Skeletal muscle satellite cell (primary cell): Measurements from ENCODE around the gene CRHR2.

ENCODE experiments used
- H3K27me3 ChIP-seq: 2 replicates; pipeline ENCODE4 v1.7.0; 2013; ENCODE audit warnings: low read length; ENCODE audit not compliant: control insufficient read depth, insufficient read depth
- H3K36me3 ChIP-seq: 2 replicates; pipeline ENCODE4 v1.7.0; 2013; ENCODE audit warnings: mild to moderate bottlenecking, control low read depth, low read length; ENCODE audit not compliant: insufficient read depth
- H3K4me1 ChIP-seq: 2 replicates; pipeline ENCODE4 v1.7.0; 2013; ENCODE audit warnings: low read length; ENCODE audit not compliant: control insufficient read depth, insufficient read depth
- H3K4me2 ChIP-seq: 2 replicates; pipeline ENCODE4 v1.7.0; 2013; ENCODE audit warnings: mild to moderate bottlenecking, low read length
- H3K4me3 ChIP-seq: 2 replicates; pipeline ENCODE4 v1.7.0; 2013; ENCODE audit warnings: low read length
- H3K9ac ChIP-seq: 2 replicates; pipeline ENCODE4 v1.7.0; 2013; ENCODE audit warnings: mild to moderate bottlenecking, low read depth, low read length, moderate library complexity
- H3K9me3 ChIP-seq: replicated peaks from 2 replicates; pipeline ENCODE4 v1.7.0; 2013; ENCODE audit warnings: mild to moderate bottlenecking, control low read depth, low read length

CRHR2 gene

DNA sequence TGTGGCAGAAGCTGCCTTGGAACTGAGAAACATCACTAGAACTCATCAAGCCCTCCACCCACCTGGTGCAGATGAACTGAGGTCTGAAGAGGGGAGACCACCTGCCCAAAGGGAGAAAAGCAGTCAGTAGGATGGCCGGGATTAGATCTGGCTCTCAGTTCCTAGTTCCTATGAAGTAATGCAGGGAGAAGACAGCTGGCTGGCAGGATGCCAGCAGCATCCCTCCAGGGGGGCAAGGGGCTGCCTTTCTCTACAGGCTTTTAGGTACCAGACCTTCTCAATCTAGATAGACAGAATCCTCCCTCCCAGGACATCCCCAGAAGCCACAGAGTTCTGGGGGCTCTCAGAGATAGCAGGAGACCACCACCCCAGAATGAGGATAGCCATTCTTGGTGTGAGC, 7.8 kb downstream of the CRHR2 start:
- H3K4me2 ChIP-seq: no peak overlapping the region
- H3K36me3 ChIP-seq: no peaks in the 10 kb centered on the region
- no peaks in the 10 kb centered on the region for H3K4me1 ChIP-seq
- H3K27me3 ChIP-seq: peaks cover 61% of the 10 kb centered on the region
- H3K9me3 ChIP-seq: no peaks in the 10 kb centered on the region
- H3K4me3 ChIP-seq: no peak overlapping the region
- no peak overlapping the region for H3K9ac ChIP-seq

DNA sequence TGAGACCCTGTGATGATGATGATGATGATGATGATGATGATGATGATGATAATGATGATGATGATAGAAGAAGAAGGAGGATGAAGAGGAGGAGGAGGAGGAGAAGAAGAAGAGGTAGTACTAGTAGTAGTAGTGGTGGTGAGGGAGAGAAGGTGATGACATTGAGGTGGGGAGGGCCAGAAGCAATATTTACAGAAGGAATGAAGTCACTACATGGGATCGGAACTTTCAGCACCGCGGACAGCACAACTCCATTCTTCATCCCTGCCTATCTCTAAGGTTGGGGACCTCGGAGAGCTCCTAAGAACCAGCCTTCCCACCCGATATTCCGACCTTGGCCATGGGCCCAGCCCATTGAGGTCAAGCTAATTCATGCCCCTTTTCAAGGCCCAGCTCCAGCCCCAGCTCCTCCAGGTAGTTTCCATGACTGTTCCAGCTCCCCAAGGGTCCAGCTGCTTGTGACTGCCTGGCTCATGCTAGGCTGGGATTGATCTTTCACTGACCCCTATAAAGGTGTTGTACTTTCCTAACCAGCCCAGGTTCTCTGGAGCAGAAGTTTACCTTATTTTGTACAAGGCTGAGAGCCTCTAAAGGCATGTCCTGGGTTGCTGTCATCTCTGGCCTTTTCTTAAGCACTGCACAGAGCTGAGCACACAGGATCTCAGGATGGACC, 10.3 kb downstream of the CRHR2 start:
- Histone ChIP-seq H3K9ac (no peak overlapping the region), H3K27me3 (peaks cover 42% of the 10 kb centered on the region), H3K9me3 (no peaks in the 10 kb centered on the region), H3K4me1 (no peaks in the 10 kb centered on the region), H3K4me2 (no peak overlapping the region), H3K36me3 (no peaks in the 10 kb centered on the region), H3K4me3 (no peak overlapping the region)

DNA sequence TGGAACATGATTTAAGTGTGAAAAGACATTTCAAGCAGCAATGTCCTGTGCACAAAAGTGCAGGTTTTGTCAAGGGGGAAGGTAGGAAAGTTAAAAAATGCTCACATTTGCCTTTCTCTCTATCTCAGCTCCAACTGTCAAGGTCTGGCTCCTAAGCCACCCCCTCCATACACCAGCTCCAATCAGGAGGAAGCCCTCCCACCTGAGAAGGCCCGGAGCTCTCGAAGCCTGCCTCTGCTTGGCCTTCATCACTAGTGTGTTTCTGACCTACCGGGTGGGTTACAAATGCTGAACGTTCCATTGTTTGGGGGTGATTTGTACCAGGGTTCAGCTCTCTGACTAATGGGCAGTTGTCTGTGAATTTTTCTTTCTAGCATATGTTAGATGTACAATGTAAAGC, 14.2 kb downstream of the CRHR2 start:
- Histone ChIP-seq H3K4me2 (no peak overlapping the region), H3K4me3 (no peak overlapping the region), H3K36me3 (no peaks in the 10 kb centered on the region), H3K27me3 (peaks cover 35% of the 10 kb centered on the region), H3K9me3 (no peaks in the 10 kb centered on the region), H3K9ac (no peak overlapping the region), H3K4me1 (no peaks in the 10 kb centered on the region)

DNA sequence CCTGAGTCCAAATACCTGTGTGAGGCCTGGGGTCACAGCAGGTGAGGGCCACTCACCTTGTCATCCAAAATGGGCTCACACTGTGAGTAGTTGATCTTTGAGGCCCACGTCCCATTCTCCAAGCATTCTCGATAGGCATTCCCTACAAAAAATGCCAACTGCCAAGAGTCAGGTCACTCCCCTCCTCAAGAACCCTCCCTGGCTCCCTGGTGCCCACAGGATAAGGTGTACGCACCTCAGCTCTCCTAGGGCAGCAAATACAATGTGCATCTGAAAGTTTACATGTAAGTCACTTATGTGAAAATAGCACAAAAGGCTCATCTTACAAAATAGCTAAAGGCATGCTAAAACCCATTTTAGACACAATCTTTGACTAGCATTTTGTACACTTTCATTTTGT, 15.1 kb downstream of the CRHR2 start:
- no peak overlapping the region for H3K9ac ChIP-seq
- no peaks in the 10 kb centered on the region for H3K9me3 ChIP-seq
- H3K4me3 ChIP-seq: no peak overlapping the region
- peaks cover 43% of the 10 kb centered on the region for H3K27me3 ChIP-seq
- H3K36me3 ChIP-seq: no peaks in the 10 kb centered on the region
- H3K4me2 ChIP-seq: no peak overlapping the region
- H3K4me1 ChIP-seq: no peaks in the 10 kb centered on the region

DNA sequence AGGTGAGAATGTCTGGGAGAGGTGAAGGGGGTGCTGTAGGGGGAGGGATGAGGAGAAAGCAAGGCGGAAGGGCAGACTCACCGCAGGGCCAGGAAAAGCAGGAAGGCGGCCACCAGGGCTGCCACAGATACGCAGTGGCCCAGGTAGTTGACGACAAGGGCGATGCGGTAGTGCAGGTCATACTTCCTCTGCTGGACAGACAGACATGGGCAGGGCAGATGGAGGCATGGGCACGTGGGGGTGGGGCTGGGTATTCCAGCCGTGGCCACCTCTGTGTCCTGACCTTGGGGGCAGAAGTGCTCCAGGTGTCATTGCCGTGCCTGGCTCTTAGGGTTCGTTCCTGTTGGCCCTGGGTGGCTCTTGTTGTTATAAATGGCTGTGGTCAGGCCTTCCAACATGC, 16.8 kb downstream of the CRHR2 start:
- Histone ChIP-seq H3K27me3 (peaks cover 59% of the 10 kb centered on the region), H3K4me1 (no peaks in the 10 kb centered on the region)

DNA sequence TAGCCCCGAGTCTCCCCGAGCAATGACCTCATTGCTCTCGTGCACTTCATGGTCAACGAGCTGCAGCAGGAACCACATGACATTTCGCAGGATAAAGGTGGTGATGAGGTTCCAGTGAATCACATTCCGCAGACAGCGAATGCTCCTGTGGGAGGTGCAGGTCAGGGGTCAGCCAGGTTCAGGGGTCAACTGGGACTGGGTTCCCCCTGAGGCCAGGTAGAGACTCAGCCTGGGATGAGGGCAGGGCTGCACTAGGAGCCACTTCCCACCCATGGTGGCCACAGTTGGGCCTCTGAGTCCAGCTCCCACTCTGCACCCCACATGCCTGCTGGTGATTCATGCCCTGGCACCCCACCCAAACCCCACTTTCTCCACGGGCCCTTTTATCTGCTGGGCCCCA, 17.2 kb downstream of the CRHR2 start:
- H3K27me3 ChIP-seq: peaks cover 59% of the 10 kb centered on the region
- H3K4me1 ChIP-seq: no peaks in the 10 kb centered on the region
- no peak overlapping the region for H3K4me3 ChIP-seq
- H3K36me3 ChIP-seq: no peaks in the 10 kb centered on the region
- H3K4me2 ChIP-seq: no peak overlapping the region
- H3K9me3 ChIP-seq: no peaks in the 10 kb centered on the region
- no peak overlapping the region for H3K9ac ChIP-seq

More for the DNA sequence above, 16.8 kb downstream of the CRHR2 start:
- no peak overlapping the region for H3K9ac ChIP-seq
- no peaks in the 10 kb centered on the region for H3K36me3 ChIP-seq
- H3K9me3 ChIP-seq: no peaks in the 10 kb centered on the region
- H3K4me2 ChIP-seq: no peak overlapping the region
- H3K4me3 ChIP-seq: no peak overlapping the region

DNA sequence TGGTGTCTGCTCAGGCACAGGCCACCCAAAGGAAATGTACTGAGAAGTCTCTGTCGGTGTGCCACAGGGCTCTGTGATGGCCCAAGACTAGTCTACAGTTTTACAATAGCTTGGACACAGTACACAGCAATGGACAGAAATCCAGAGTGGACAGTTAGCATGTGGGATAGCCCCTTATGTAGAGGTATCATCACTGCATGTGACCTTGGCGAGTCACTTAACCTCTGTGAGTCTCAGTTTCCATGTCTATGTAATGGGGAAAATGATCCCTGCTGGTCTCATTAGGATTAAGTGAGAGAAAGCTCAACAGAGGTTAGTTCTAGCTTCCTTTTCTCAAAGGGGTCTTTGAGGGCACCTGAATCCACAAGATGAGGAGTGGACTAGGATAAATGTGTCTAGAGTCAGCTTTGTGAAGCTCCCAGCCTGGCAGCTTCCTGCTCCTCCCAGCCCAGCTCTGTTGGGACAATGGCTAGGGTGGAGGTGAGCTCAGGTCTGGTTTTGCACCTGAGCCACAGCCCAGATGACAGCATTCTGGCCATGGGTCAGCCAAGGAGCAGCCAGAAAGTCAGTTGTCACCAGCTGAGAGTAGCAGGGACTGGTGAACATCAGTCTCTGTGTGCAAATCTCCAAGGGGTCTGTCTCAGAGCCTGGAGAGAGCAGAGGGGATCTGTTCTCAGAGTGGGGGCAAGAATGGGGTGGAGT, 17.9 kb downstream of the CRHR2 start:
- H3K4me2 ChIP-seq: no peak overlapping the region
- H3K36me3 ChIP-seq: no peaks in the 10 kb centered on the region
- H3K9me3 ChIP-seq: no peaks in the 10 kb centered on the region
- no peaks in the 10 kb centered on the region for H3K4me1 ChIP-seq
- peaks cover 59% of the 10 kb centered on the region for H3K27me3 ChIP-seq
- no peak overlapping the region for H3K4me3 ChIP-seq
- no peak overlapping the region for H3K9ac ChIP-seq

DNA sequence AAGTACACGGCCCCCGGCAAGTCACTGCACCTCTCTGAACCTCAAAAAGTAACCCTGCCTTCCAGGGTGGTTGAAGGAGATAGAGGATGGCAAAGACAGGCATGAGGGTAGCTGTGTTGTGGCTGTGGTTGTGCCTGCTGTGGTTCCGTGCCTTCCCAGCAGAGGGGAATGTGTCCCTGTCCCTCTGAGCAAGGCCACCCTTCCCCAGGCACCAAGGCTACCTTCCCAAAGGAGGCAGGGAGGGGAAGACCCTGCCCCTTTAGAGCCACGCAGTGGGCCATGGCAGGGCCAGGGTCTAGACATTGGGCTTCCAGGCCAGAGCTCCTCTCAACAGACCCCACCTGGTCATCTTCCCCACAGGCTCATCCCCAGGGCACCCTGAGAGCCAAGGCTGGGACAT, 18.8 kb downstream of the CRHR2 start:
- no peak overlapping the region for H3K4me3 ChIP-seq
- no peak overlapping the region for H3K4me2 ChIP-seq
- no peak overlapping the region for H3K9ac ChIP-seq
- H3K36me3 ChIP-seq: no peaks in the 10 kb centered on the region
- H3K27me3 ChIP-seq: peaks cover 67% of the 10 kb centered on the region
- H3K4me1 ChIP-seq: no peaks in the 10 kb centered on the region
- H3K9me3 ChIP-seq: no peaks in the 10 kb centered on the region

DNA sequence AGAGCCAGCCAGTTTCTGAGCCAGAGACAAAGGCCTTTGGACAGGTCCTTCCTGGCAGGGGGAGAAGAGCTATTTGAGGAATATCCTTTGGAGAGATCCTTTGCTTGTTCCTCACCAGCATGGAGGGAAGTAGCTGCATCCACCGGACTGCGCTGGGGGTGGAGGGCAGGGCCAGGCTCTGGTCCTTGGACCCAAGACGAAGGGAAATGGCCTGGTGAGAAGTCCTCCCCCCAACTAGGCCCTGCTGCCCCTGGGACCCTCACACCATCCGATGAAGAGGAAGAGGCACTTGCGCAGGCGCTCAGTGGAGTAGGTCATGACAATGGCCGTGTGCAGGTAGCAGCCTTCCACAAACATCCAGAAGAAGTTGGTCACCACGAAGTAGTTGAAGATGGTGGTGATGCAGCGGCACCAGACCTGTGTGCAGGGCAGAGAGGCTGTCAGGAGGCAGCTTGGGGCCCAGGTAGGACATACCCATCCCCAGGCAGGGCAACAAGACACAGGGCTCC, 19.8 kb downstream of the CRHR2 start:
- no peak overlapping the region for H3K4me2 ChIP-seq
- H3K9ac ChIP-seq: no peak overlapping the region
- no peak overlapping the region for H3K4me3 ChIP-seq
- no peaks in the 10 kb centered on the region for H3K4me1 ChIP-seq
- H3K36me3 ChIP-seq: no peaks in the 10 kb centered on the region
- H3K27me3 ChIP-seq: peaks cover 63% of the 10 kb centered on the region
- no peaks in the 10 kb centered on the region for H3K9me3 ChIP-seq

DNA sequence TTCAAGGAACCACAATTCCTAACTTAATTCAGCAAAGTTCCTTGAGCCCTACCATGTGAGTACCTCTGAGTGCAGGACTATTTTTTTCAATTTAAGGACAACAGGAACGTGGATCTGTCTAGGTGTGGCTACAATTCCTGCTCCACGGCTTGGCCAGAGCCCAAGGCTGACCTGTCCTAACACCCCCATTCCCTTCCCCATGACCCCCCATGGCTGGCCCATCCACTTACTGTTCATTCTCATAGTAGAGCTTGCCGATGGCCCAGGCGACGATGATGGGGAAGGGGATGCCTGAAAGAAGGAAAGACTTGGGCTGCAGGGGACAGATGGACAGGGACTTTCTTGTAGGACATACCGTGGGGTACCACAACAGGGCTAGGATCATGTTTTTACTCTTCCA, 20.3 kb downstream of the CRHR2 start:
- Histone ChIP-seq H3K4me2 (no peak overlapping the region), H3K9ac (no peak overlapping the region), H3K36me3 (no peaks in the 10 kb centered on the region), H3K4me1 (no peaks in the 10 kb centered on the region), H3K4me3 (no peak overlapping the region), H3K27me3 (peaks cover 63% of the 10 kb centered on the region), H3K9me3 (no peaks in the 10 kb centered on the region)

DNA sequence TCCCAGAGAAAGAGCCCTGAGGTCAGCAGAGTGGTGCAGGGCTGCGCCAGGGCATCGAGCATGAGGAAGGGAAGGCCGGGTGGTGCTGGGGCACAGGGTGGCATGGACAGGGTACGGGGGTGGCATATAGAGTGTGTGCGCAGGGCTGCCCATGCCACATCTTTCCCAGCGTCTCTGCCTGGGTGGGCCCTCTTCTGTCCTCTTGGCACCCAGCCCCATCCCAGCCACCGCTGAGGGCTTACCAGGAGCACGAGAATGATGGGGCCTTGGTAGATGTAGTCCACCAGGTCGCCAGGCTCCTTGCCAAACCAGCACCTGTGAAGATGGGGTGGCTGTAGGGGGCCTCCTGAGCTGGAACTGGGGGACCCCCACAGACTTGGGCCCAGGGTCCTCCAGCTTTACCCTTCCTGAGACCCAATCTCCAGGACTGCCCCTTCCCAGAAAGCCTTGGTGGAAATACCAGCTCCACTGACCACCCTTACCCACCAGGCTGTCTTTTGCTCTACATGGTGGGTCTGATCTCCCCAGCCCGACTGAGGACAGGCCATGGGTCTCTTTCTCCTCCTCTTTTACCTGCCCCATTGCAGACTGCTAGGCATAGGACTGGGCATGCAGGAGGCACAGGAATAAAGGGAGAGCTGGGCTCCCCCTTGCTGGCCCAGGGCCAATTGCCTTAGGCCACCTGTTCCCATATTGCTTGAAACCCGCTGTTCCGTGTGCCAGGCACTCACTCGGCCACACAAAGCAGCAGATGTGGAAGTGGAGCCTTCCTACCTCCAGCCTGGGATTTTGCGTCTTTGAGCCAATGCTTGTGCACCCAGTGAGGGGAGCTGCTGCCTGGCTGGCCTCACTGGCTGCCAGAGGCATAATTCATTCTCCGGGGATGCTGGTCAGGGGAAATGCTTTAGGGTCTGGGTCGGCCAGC, 21.7 kb downstream of the CRHR2 start:
- Histone ChIP-seq H3K9ac (no peak overlapping the region), H3K9me3 (no peaks in the 10 kb centered on the region), H3K27me3 (peaks cover 63% of the 10 kb centered on the region), H3K4me2 (no peak overlapping the region), H3K36me3 (no peaks in the 10 kb centered on the region), H3K4me3 (no peak overlapping the region), H3K4me1 (no peaks in the 10 kb centered on the region)
